8988T (cell line): ENCODE data around the gene CCDC186.

Experiments used
- DNase-seq: peaks from one replicate; pipeline ENCODE4 v3.0.0; 2011

CCDC186 gene

GRCh38 chr10:114173921-114174694 lies at the start of gene CCDC186:
Gene CCDC186, minus strand, starts transcription at chr10:114174203. Its CDS starts 10,935 bp downstream, at chr10:114163268.
- peak; percentile 66 for DNase-seq

GRCh38 chr10:114223066-114223465 lies 49.1 kb upstream of the CCDC186 start:
- no peak for DNase-seq

- no peak for DNase-seq
Observed at GRCh38 chr10:114221235-114221634, 47.2 kb upstream of the CCDC186 start.

GRCh38 chr10:114220281-114220680 lies 46.3 kb upstream of the CCDC186 start:
- no peak for DNase-seq

- no peak for DNase-seq
Observed at GRCh38 chr10:114215033-114215432, 41.0 kb upstream of the CCDC186 start.

GRCh38 chr10:114212153-114212552 lies 38.1 kb upstream of the CCDC186 start:
- no peak for DNase-seq

- no peak for DNase-seq
Observed at GRCh38 chr10:114208351-114208750, 34.3 kb upstream of the CCDC186 start.

GRCh38 chr10:114207349-114207748 lies 33.3 kb upstream of the CCDC186 start:
- no peak for DNase-seq

GRCh38 chr10:114206902-114207301 lies 32.9 kb upstream of the CCDC186 start:
- no peak for DNase-seq

GRCh38 chr10:114202812-114203211 lies 28.8 kb upstream of the CCDC186 start:
- no peak for DNase-seq

GRCh38 chr10:114199239-114199638 lies 25.2 kb upstream of the CCDC186 start:
- no peak for DNase-seq

- no peak for DNase-seq
Observed at GRCh38 chr10:114195079-114195478, 21.1 kb upstream of the CCDC186 start.

- no peak for DNase-seq
Observed at GRCh38 chr10:114189700-114190099, 15.7 kb upstream of the CCDC186 start.

GRCh38 chr10:114188900-114189299 lies 14.9 kb upstream of the CCDC186 start:
- DNase-seq: no peak

GRCh38 chr10:114188001-114188400 lies 14.0 kb upstream of the CCDC186 start:
- DNase-seq: no peak

GRCh38 chr10:114184276-114184675 lies 10.3 kb upstream of the CCDC186 start:
- no peak for DNase-seq

- DNase-seq: no peak
Observed at GRCh38 chr10:114183563-114183962, 9.6 kb upstream of the CCDC186 start.

- DNase-seq: no peak
Observed at GRCh38 chr10:114181971-114182370, 8.0 kb upstream of the CCDC186 start.

- no peak for DNase-seq
Observed at GRCh38 chr10:114180937-114181336, 6.9 kb upstream of the CCDC186 start.

GRCh38 chr10:114179747-114180146 lies 5.7 kb upstream of the CCDC186 start:
- DNase-seq: no peak

- no peak for DNase-seq
Observed at GRCh38 chr10:114179148-114179547, 5.1 kb upstream of the CCDC186 start, which contains the start of gene TDRD1. Gene TDRD1, plus strand, starts transcription at chr10:114179353. Its CDS starts 8,479 bp downstream, at chr10:114187832.

- DNase-seq: no peak
Observed at GRCh38 chr10:114176511-114176910, 2.5 kb upstream of the CCDC186 start.

- no peak for DNase-seq
Observed at GRCh38 chr10:114175667-114176066, 1.7 kb upstream of the CCDC186 start.

GRCh38 chr10:114174695-114175188 lies 739 bp upstream of the CCDC186 start:
- DNase-seq: no peak

GRCh38 chr10:114173603-114173920 lies 441 bp downstream of the CCDC186 start:
- DNase-seq: no peak
